ENCODE results near the gene FABP7.
"Not testable (repeated sequence)": the region's sequence is repeated elsewhere in the genome, so short reads cannot be mapped to it uniquely, and the experiment has no call there.

The FABP7 gene

GRCh38 chr6:122744856-122745255 lies 34.7 kb upstream of the FABP7 start:
- not testable (repeated sequence) for H3K9ac ChIP-seq (ENCODE audit: low read length in 2 of 2); H3K27ac ChIP-seq (ENCODE audit: low read length); H3K27me3 ChIP-seq (ENCODE audit: control insufficient read depth in 1 of 2, insufficient read depth in 2 of 2, low read length in 2 of 2); H3K4me3 ChIP-seq (ENCODE audit: low read length in 2 of 2); H3K9me3 ChIP-seq (ENCODE audit: control insufficient read depth in 2 of 2, low read length in 2 of 2); H3K4me1 ChIP-seq (ENCODE audit: control insufficient read depth, insufficient read depth, low read length); H3K36me3 ChIP-seq (ENCODE audit: control insufficient read depth in 2 of 2, insufficient read depth in 2 of 2, low read length in 2 of 2)

GRCh38 chr6:122746688-122747087 lies 32.8 kb upstream of the FABP7 start:
- no peaks in the 10 kb centered on the region for H3K27me3 ChIP-seq (ENCODE audit: control insufficient read depth in 1 of 2, insufficient read depth in 2 of 2, low read length in 2 of 2)
- no peaks in the 10 kb centered on the region for H3K9me3 ChIP-seq (ENCODE audit: control insufficient read depth in 2 of 2, low read length in 2 of 2)
- H3K36me3 ChIP-seq (ENCODE audit: control insufficient read depth in 2 of 2, insufficient read depth in 2 of 2, low read length in 2 of 2) = no peaks in the 10 kb centered on the region
- H3K27ac ChIP-seq (ENCODE audit: low read length) = no peak overlapping the region
- H3K4me1 ChIP-seq (ENCODE audit: control insufficient read depth, insufficient read depth, low read length) = no peaks in the 10 kb centered on the region
- H3K4me3 ChIP-seq (ENCODE audit: low read length in 2 of 2) = no peak overlapping the region
- H3K9ac ChIP-seq (ENCODE audit: low read length in 2 of 2) = no peak overlapping the region

DNA sequence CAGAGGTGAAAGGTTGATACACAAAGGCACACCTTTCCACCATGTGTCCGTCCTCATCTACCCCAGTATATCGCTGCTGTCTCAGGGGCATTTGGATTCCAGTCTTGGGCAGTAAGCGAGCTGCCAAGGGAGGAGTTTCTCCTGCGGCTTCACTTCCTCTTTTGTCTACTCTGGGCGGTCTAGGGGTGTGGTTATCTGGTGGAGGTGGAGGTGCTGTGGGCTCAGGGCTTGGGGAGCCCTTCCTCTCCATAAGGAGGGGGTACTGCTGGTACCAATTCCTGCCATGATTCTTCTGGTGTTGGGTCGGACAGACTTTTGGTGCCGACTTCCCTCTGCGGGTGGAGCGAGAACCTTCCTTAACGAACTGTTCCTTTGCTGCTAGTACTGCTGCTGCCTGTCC lies 31.9 kb upstream of the FABP7 start:
- H3K27ac ChIP-seq (ENCODE audit: low read length) = no peak overlapping the region
- H3K9ac ChIP-seq (ENCODE audit: low read length in 2 of 2) = no peak overlapping the region
- H3K4me1 ChIP-seq (ENCODE audit: control insufficient read depth, insufficient read depth, low read length) = no peaks in the 10 kb centered on the region
- no peaks in the 10 kb centered on the region for H3K27me3 ChIP-seq (ENCODE audit: control insufficient read depth in 1 of 2, insufficient read depth in 2 of 2, low read length in 2 of 2)
- no peak overlapping the region for H3K4me3 ChIP-seq (ENCODE audit: low read length in 2 of 2)
- no peaks in the 10 kb centered on the region for H3K9me3 ChIP-seq (ENCODE audit: control insufficient read depth in 2 of 2, low read length in 2 of 2)
- H3K36me3 ChIP-seq (ENCODE audit: control insufficient read depth in 2 of 2, insufficient read depth in 2 of 2, low read length in 2 of 2) = no peaks in the 10 kb centered on the region

DNA sequence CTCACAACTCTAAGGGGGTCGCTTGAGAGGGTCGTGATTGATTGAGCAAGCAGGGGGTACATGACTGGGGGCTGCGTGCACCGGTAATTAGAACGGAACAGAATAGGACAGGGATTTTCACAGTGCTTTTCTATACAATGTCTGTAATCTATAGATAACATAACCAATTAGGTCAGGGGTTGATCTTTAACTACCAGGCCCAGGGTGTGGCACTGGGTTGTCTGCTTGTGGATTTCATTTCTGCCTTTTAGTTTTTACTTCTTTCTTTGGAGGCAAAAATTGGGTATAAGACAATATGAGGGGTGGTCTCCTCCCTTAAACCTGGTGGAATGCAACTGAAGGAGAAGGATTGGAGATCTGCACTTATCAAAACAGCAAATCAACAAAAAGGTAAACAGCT lies 30.6 kb upstream of the FABP7 start:
- not testable (repeated sequence) for H3K4me3 ChIP-seq (ENCODE audit: low read length in 2 of 2); H3K4me1 ChIP-seq (ENCODE audit: control insufficient read depth, insufficient read depth, low read length); H3K27me3 ChIP-seq (ENCODE audit: control insufficient read depth in 1 of 2, insufficient read depth in 2 of 2, low read length in 2 of 2); H3K27ac ChIP-seq (ENCODE audit: low read length); H3K9me3 ChIP-seq (ENCODE audit: control insufficient read depth in 2 of 2, low read length in 2 of 2); H3K9ac ChIP-seq (ENCODE audit: low read length in 2 of 2); H3K36me3 ChIP-seq (ENCODE audit: control insufficient read depth in 2 of 2, insufficient read depth in 2 of 2, low read length in 2 of 2)

GRCh38 chr6:122749451-122750050 lies 30.0 kb upstream of the FABP7 start:
- H3K9ac ChIP-seq (ENCODE audit: low read length in 2 of 2) = no peak overlapping the region
- H3K9me3 ChIP-seq (ENCODE audit: control insufficient read depth in 2 of 2, low read length in 2 of 2) = no peaks in the 10 kb centered on the region
- H3K4me3 ChIP-seq (ENCODE audit: low read length in 2 of 2) = no peak overlapping the region
- no peaks in the 10 kb centered on the region for H3K4me1 ChIP-seq (ENCODE audit: control insufficient read depth, insufficient read depth, low read length)
- no peak overlapping the region for H3K27ac ChIP-seq (ENCODE audit: low read length)
- no peaks in the 10 kb centered on the region for H3K27me3 ChIP-seq (ENCODE audit: control insufficient read depth in 1 of 2, insufficient read depth in 2 of 2, low read length in 2 of 2)
- H3K36me3 ChIP-seq (ENCODE audit: control insufficient read depth in 2 of 2, insufficient read depth in 2 of 2, low read length in 2 of 2) = no peaks in the 10 kb centered on the region

GRCh38 chr6:122751326-122751725 lies 28.2 kb upstream of the FABP7 start:
- no peak overlapping the region for H3K9ac ChIP-seq (ENCODE audit: low read length in 2 of 2)
- no peak overlapping the region for H3K4me3 ChIP-seq (ENCODE audit: low read length in 2 of 2)
- H3K27ac ChIP-seq (ENCODE audit: low read length) = no peak overlapping the region
- no peaks in the 10 kb centered on the region for H3K4me1 ChIP-seq (ENCODE audit: control insufficient read depth, insufficient read depth, low read length)
- no peaks in the 10 kb centered on the region for H3K27me3 ChIP-seq (ENCODE audit: control insufficient read depth in 1 of 2, insufficient read depth in 2 of 2, low read length in 2 of 2)
- no peaks in the 10 kb centered on the region for H3K9me3 ChIP-seq (ENCODE audit: control insufficient read depth in 2 of 2, low read length in 2 of 2)
- H3K36me3 ChIP-seq (ENCODE audit: control insufficient read depth in 2 of 2, insufficient read depth in 2 of 2, low read length in 2 of 2) = no peaks in the 10 kb centered on the region

- Histone ChIP-seq H3K9ac (ENCODE audit: low read length in 2 of 2) (no peak overlapping the region), H3K4me3 (ENCODE audit: low read length in 2 of 2) (no peak overlapping the region), H3K27me3 (ENCODE audit: control insufficient read depth in 1 of 2, insufficient read depth in 2 of 2, low read length in 2 of 2) (no peaks in the 10 kb centered on the region), H3K36me3 (ENCODE audit: control insufficient read depth in 2 of 2, insufficient read depth in 2 of 2, low read length in 2 of 2) (no peaks in the 10 kb centered on the region), H3K9me3 (ENCODE audit: control insufficient read depth in 2 of 2, low read length in 2 of 2) (no peaks in the 10 kb centered on the region), H3K27ac (ENCODE audit: low read length) (no peak overlapping the region), H3K4me1 (ENCODE audit: control insufficient read depth, insufficient read depth, low read length) (no peaks in the 10 kb centered on the region)
These were observed 27.1 kb upstream of the FABP7 start for GRCh38 chr6:122752459-122752858.

GRCh38 chr6:122753000-122753687 lies 26.4 kb upstream of the FABP7 start:
- Histone ChIP-seq H3K9me3 (ENCODE audit: control insufficient read depth in 2 of 2, low read length in 2 of 2) (no peaks in the 10 kb centered on the region), H3K4me1 (ENCODE audit: control insufficient read depth, insufficient read depth, low read length) (no peaks in the 10 kb centered on the region), H3K9ac (ENCODE audit: low read length in 2 of 2) (no peak overlapping the region), H3K36me3 (ENCODE audit: control insufficient read depth in 2 of 2, insufficient read depth in 2 of 2, low read length in 2 of 2) (no peaks in the 10 kb centered on the region), H3K27me3 (ENCODE audit: control insufficient read depth in 1 of 2, insufficient read depth in 2 of 2, low read length in 2 of 2) (no peaks in the 10 kb centered on the region), H3K4me3 (ENCODE audit: low read length in 2 of 2) (no peak overlapping the region), H3K27ac (ENCODE audit: low read length) (no peak overlapping the region)

- Histone ChIP-seq H3K27ac (ENCODE audit: low read length) (no peak overlapping the region), H3K9ac (ENCODE audit: low read length in 2 of 2) (no peak overlapping the region), H3K27me3 (ENCODE audit: control insufficient read depth in 1 of 2, insufficient read depth in 2 of 2, low read length in 2 of 2) (no peaks in the 10 kb centered on the region), H3K36me3 (ENCODE audit: control insufficient read depth in 2 of 2, insufficient read depth in 2 of 2, low read length in 2 of 2) (no peaks in the 10 kb centered on the region), H3K4me1 (ENCODE audit: control insufficient read depth, insufficient read depth, low read length) (no peaks in the 10 kb centered on the region), H3K9me3 (ENCODE audit: control insufficient read depth in 2 of 2, low read length in 2 of 2) (no peaks in the 10 kb centered on the region), H3K4me3 (ENCODE audit: low read length in 2 of 2) (no peak overlapping the region)
These were observed 25.8 kb upstream of the FABP7 start for GRCh38 chr6:122753688-122754056.

GRCh38 chr6:122754191-122754731 lies 25.3 kb upstream of the FABP7 start:
- Histone ChIP-seq H3K36me3 (ENCODE audit: control insufficient read depth in 2 of 2, insufficient read depth in 2 of 2, low read length in 2 of 2) (no peaks in the 10 kb centered on the region), H3K4me1 (ENCODE audit: control insufficient read depth, insufficient read depth, low read length) (no peaks in the 10 kb centered on the region), H3K9ac (ENCODE audit: low read length in 2 of 2) (no peak overlapping the region), H3K27ac (ENCODE audit: low read length) (no peak overlapping the region), H3K27me3 (ENCODE audit: control insufficient read depth in 1 of 2, insufficient read depth in 2 of 2, low read length in 2 of 2) (no peaks in the 10 kb centered on the region), H3K9me3 (ENCODE audit: control insufficient read depth in 2 of 2, low read length in 2 of 2) (no peaks in the 10 kb centered on the region), H3K4me3 (ENCODE audit: low read length in 2 of 2) (no peak overlapping the region)

- Histone ChIP-seq H3K9ac (ENCODE audit: low read length in 2 of 2) (no peak overlapping the region), H3K36me3 (ENCODE audit: control insufficient read depth in 2 of 2, insufficient read depth in 2 of 2, low read length in 2 of 2) (no peaks in the 10 kb centered on the region), H3K4me3 (ENCODE audit: low read length in 2 of 2) (no peak overlapping the region), H3K4me1 (ENCODE audit: control insufficient read depth, insufficient read depth, low read length) (no peaks in the 10 kb centered on the region), H3K9me3 (ENCODE audit: control insufficient read depth in 2 of 2, low read length in 2 of 2) (no peaks in the 10 kb centered on the region), H3K27me3 (ENCODE audit: control insufficient read depth in 1 of 2, insufficient read depth in 2 of 2, low read length in 2 of 2) (no peaks in the 10 kb centered on the region), H3K27ac (ENCODE audit: low read length) (no peak overlapping the region)
These were observed 23.6 kb upstream of the FABP7 start for GRCh38 chr6:122755901-122756300.
